ENCODE data around the gene ATOH8. TPM values are rescaled to one million over a fixed set of nuclear protein-coding genes. Genes with fewer than 3 reads are reported as not detected.

ATOH8 gene
- total RNA-seq, 1 donor from 2014 or later: 1.9 TPM

GRCh38 chr2:85766229-85766628 is 12.4 kb downstream of the ATOH8 start:
- peaks cover 24% of the 10 kb centered on the region for H3K4me1 Mint-ChIP-seq (ENCODE audit: low read depth, unreplicated experiment)
- H3K4me3 Mint-ChIP-seq (ENCODE audit: unreplicated experiment): no peak overlapping the region
- peaks cover 66% of the 10 kb centered on the region for H3K27me3 Mint-ChIP-seq (ENCODE audit: low read depth, unreplicated experiment)
- H3K9me3 Mint-ChIP-seq (ENCODE audit: unreplicated experiment): no peaks in the 10 kb centered on the region
- H3K4me3 ChIP-seq (ENCODE audit: insufficient read depth, low read depth, low read length): no peak overlapping the region
- no peak overlapping the region for H3K27ac Mint-ChIP-seq (ENCODE audit: unreplicated experiment)
- no peak overlapping the region for H2AFZ ChIP-seq (ENCODE audit: low read depth, low read length)
- peaks cover 49% of the 10 kb centered on the region for H3K4me1 ChIP-seq (ENCODE audit: insufficient read depth, low read length)
- peaks cover 11% of the 10 kb centered on the region for H3K79me2 ChIP-seq (ENCODE audit: insufficient read depth, low read length)
- H3K9me3 ChIP-seq (ENCODE audit: insufficient read depth, low read depth, low read length): no peaks in the 10 kb centered on the region
- DNase-seq (ENCODE audit: low read depth) (no peak), FAIRE-seq (no peak)
- H3K9ac ChIP-seq (ENCODE audit: low read length): no peak overlapping the region
- H3K36me3 ChIP-seq (ENCODE audit: insufficient read depth, low read length): no peaks in the 10 kb centered on the region
- H3K36me3 Mint-ChIP-seq (ENCODE audit: low read depth, unreplicated experiment): no peaks in the 10 kb centered on the region
- H4K20me1 ChIP-seq (ENCODE audit: insufficient read depth, low read length): peaks cover 17% of the 10 kb centered on the region
- peak overlapping the region; percentile 57 for H3K4me2 ChIP-seq (ENCODE audit: low read length)
- H3K27me3 ChIP-seq (ENCODE audit: insufficient read depth, low read length): peaks cover 4% of the 10 kb centered on the region
- no peak for TF ChIP-seq EZH2 (IDR thresholded peaks at IDR 0.05; ENCODE audit: insufficient read depth, low read length)
- no peak for TF ChIP-seq CTCF (IDR thresholded peaks at IDR 0.05; ENCODE audit: insufficient read depth, low read depth, low read length)
- no peak overlapping the region for H3K27ac ChIP-seq (ENCODE audit: low read depth, low read length)

- Histone ChIP-seq H3K4me2 (ENCODE audit: low read length) (peak overlapping the region; percentile 24), H3K4me1 (ENCODE audit: insufficient read depth, low read length) (peaks cover 66% of the 10 kb centered on the region), H2AFZ (ENCODE audit: low read depth, low read length) (no peak overlapping the region), H4K20me1 (ENCODE audit: insufficient read depth, low read length) (peaks cover 4% of the 10 kb centered on the region), H3K9me3 (ENCODE audit: insufficient read depth, low read depth, low read length) (no peaks in the 10 kb centered on the region), H3K4me3 (ENCODE audit: insufficient read depth, low read depth, low read length) (no peak overlapping the region), H3K9ac (ENCODE audit: low read length) (no peak overlapping the region), H3K27ac (ENCODE audit: low read depth, low read length) (no peak overlapping the region), H3K27me3 (ENCODE audit: insufficient read depth, low read length) (peaks cover 2% of the 10 kb centered on the region), H3K79me2 (ENCODE audit: insufficient read depth, low read length) (no peaks in the 10 kb centered on the region), H3K36me3 (ENCODE audit: insufficient read depth, low read length) (no peaks in the 10 kb centered on the region)
- no peak overlapping the region for H3K27ac Mint-ChIP-seq (ENCODE audit: unreplicated experiment)
- peaks cover 57% of the 10 kb centered on the region for H3K27me3 Mint-ChIP-seq (ENCODE audit: low read depth, unreplicated experiment)
- H3K4me3 Mint-ChIP-seq (ENCODE audit: unreplicated experiment): no peak overlapping the region
- H3K9me3 Mint-ChIP-seq (ENCODE audit: unreplicated experiment): no peaks in the 10 kb centered on the region
- FAIRE-seq (no peak), DNase-seq (ENCODE audit: low read depth) (no peak)
- no peaks in the 10 kb centered on the region for H3K36me3 Mint-ChIP-seq (ENCODE audit: low read depth, unreplicated experiment)
- H3K4me1 Mint-ChIP-seq (ENCODE audit: low read depth, unreplicated experiment): peaks cover 35% of the 10 kb centered on the region
- no peak for TF ChIP-seq EZH2 (IDR thresholded peaks at IDR 0.05; ENCODE audit: insufficient read depth, low read length)
- no peak for TF ChIP-seq CTCF (IDR thresholded peaks at IDR 0.05; ENCODE audit: insufficient read depth, low read depth, low read length)
Observed at GRCh38 chr2:85767803-85768665, 14.2 kb downstream of the ATOH8 start.

GRCh38 chr2:85768713-85769112 is 14.9 kb downstream of the ATOH8 start:
- Histone ChIP-seq H3K9me3 (ENCODE audit: insufficient read depth, low read depth, low read length) (no peaks in the 10 kb centered on the region), H3K4me2 (ENCODE audit: low read length) (peak overlapping the region; percentile 24), H2AFZ (ENCODE audit: low read depth, low read length) (no peak overlapping the region), H4K20me1 (ENCODE audit: insufficient read depth, low read length) (no peaks in the 10 kb centered on the region), H3K9ac (ENCODE audit: low read length) (no peak overlapping the region), H3K27me3 (ENCODE audit: insufficient read depth, low read length) (no peaks in the 10 kb centered on the region), H3K4me3 (ENCODE audit: insufficient read depth, low read depth, low read length) (no peak overlapping the region), H3K4me1 (ENCODE audit: insufficient read depth, low read length) (peaks cover 73% of the 10 kb centered on the region), H3K27ac (ENCODE audit: low read depth, low read length) (no peak overlapping the region), H3K36me3 (ENCODE audit: insufficient read depth, low read length) (no peaks in the 10 kb centered on the region), H3K79me2 (ENCODE audit: insufficient read depth, low read length) (no peaks in the 10 kb centered on the region)
- H3K4me1 Mint-ChIP-seq (ENCODE audit: low read depth, unreplicated experiment): peaks cover 33% of the 10 kb centered on the region
- H3K9me3 Mint-ChIP-seq (ENCODE audit: unreplicated experiment): no peaks in the 10 kb centered on the region
- H3K27ac Mint-ChIP-seq (ENCODE audit: unreplicated experiment): no peak overlapping the region
- peaks cover 55% of the 10 kb centered on the region for H3K27me3 Mint-ChIP-seq (ENCODE audit: low read depth, unreplicated experiment)
- FAIRE-seq: no peak
- no peak for DNase-seq (ENCODE audit: low read depth)
- no peak overlapping the region for H3K4me3 Mint-ChIP-seq (ENCODE audit: unreplicated experiment)
- no peak for TF ChIP-seq CTCF (IDR thresholded peaks at IDR 0.05; ENCODE audit: insufficient read depth, low read depth, low read length)
- no peak for TF ChIP-seq EZH2 (IDR thresholded peaks at IDR 0.05; ENCODE audit: insufficient read depth, low read length)
- H3K36me3 Mint-ChIP-seq (ENCODE audit: low read depth, unreplicated experiment): no peaks in the 10 kb centered on the region
